ENCODE measurements around the gene ATP8B3.

The ATP8B3 gene

GRCh38 chr19:1796395-1797142 lies 15.5 kb downstream of the ATP8B3 start:
- no peak for DNase-seq (ENCODE audit: low read depth in 2 of 2)

DNA sequence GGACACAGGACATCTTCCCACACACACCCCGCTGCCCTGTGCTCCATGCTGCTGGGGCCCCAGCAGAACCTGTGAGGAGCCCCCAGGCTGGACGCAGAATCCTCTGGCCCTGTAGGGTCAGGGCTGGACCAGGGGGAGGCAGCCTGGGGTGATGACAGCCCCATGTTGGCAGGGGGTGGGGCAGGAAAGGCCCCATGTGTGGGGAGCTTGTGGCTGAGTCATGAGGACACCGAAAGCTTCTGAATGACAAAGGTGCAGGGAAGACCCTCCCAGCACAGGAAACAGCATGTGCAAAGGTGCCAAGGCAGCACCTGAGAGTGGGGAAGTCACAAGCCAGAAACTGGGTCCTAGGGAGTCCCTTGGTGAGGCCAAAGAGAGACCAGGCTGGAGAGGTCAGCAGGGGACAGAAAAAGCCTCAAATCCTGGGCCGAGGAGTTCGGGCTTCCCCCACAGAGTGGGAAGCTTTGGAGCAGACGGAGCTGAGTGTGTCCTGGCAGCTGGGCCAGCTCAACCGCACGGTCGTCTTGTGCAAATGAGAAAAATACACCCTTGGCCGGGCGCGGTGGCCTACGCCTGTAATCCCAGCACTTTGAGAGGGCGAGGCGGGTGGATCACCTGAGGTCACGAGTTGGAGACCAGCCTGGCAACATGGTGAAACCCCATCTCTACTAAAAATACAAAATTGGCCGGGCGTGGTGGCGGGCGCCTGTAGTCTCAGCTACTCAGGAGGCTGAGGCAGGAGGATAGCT lies 17.5 kb downstream of the ATP8B3 start:
- DNase-seq (ENCODE audit: low read depth in 2 of 2) = no peak

DNA sequence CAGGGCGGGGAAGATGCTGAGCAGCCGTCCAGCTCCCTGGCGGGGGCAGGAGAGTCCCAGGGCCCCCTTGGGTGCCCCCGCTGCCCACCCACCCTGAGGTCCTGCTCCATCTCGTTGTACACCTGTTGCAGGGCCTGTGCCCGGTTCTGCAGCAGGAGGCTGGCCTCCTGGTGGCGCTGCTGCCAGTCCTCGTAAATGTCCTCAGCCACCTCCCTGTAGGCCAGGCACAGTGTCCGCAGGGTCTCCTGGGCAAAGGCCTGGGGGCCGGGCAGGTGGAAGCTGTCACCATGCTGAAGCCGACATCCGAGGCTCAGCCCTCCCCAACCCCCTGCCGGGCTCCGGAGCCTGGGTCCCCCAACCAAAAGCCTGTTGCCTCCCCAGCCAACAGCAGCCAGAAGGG lies 20.2 kb downstream of the ATP8B3 start:
- DNase-seq (ENCODE audit: low read depth in 2 of 2) = no peak

GRCh38 chr19:1790054-1790792 lies 21.9 kb downstream of the ATP8B3 start:
- DNase-seq (ENCODE audit: low read depth in 2 of 2) = no peak

DNA sequence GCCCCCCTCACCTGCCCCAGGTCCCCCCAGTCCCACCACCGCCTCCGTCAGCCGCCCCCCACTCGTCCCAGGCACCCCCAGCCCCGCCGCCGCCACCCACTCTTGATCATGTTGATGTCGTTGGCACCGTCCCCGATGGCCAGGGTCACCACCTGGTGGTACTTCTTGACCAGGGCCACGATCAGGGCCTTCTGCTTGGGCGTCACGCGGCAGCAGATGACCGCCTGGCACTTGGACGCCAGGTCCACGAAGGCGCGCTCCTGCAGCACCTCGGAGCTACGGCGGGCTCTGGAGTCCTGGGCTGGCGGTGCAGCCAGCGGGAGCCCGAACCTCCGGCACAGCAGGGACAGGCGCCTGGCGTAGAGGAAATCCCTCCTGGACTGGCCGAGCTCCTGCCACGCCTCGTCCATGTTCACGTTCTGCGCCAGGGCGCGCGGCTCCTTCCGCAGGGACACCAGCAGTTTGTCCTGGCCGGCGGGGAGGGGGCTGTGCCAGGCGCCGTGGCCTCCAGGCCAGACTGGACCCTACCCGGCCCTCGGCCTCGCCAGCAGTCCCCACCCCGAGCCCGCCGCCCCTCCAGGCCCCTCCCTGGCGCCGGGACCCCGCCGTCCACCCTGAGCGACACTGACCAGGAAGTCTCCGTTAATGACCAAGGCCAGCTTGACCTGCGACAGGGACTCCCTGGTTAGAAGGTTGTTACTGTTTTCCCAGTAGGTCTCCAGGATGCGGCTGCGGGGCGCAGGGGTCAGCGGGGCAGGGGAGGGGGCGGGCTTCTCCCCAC lies 22.6 kb downstream of the ATP8B3 start:
- DNase-seq (ENCODE audit: low read depth in 2 of 2) = no peak

GRCh38 chr19:1787116-1787515 lies 25.0 kb downstream of the ATP8B3 start:
- DNase-seq (ENCODE audit: low read depth in 2 of 2) = no peak

GRCh38 chr19:1786668-1787067 lies 25.4 kb downstream of the ATP8B3 start:
- DNase-seq (ENCODE audit: low read depth in 2 of 2) = no peak

DNA sequence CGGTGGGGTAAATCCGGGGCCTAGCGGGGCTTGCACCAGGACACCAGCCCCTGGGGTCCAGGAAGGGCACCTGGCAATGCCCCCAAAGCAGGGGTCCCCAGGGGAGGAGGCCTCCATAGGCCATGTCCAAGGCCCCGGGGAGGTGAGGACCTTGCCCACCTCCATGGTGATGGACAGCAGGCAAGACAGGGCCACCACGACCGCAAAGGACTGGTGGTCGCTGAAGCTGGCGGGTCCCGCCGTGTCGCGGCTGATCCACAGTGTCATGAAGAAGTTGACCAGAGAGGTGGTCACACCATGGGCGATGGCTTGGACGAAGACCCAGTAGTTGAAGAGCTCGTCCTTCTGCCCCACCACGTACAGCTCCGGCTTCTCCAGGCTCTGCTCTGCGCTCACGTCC lies 26.8 kb downstream of the ATP8B3 start:
- DNase-seq (ENCODE audit: low read depth in 2 of 2) = no peak

GRCh38 chr19:1783874-1784273 lies 28.2 kb downstream of the ATP8B3 start:
- no peak for DNase-seq (ENCODE audit: low read depth in 2 of 2)

GRCh38 chr19:1783354-1783753 lies 28.7 kb downstream of the ATP8B3 start:
- no peak for DNase-seq (ENCODE audit: low read depth in 2 of 2)

DNA sequence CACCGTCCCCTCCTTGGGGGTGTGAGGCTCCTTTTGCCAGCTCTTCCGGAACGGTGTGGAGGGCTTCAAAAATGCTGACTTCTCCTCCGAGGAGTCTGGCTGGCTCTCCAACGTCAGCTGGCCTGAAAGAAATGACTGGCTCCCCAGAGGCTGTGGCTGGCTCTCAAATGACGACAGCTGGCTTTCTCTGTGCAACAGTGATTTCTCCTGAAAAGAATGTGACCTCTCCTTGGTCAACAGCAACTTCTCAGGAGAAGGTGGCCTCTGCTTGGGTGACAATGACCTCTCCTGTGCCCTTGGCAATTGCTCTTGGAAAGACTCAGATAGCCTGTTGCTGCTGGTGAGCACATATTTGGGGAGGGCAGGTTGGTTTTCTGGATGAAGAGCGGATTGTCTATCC lies 29.6 kb downstream of the ATP8B3 start:
- no peak for DNase-seq (ENCODE audit: low read depth in 2 of 2)

DNA sequence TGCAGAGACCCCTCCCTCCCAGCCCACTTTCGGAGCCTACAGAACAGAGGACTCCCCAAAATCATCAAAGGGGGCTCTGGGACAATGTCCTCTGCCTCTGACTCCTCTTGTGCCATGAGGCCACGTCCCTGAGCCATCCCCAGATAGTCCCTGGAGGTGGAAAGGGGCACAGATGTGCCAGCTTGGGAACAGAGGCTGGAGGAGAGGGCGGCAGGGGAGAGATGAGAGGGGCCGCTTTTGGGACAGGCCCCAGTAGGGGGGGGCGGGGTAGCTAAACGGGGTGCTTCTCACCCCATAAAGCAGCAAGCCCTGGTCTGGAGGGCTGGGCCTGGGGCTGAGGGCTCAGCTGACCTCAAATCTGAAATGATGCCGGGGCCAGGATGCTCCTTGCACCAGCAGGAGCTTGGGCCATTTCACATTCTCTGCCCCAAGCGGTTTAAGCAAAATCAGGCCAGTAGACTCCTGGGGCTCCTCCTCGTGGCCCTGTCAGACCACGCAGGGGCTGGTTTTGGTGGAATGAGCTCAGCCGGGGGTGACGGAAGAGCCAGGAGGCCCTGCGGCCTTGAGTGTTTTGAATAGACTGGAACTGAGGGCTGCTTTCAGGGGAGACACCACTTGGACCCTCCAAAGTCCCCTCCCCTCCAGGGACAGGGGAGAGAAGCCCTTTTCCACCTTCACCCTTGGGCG lies 31.7 kb downstream of the ATP8B3 start:
- no peak for DNase-seq (ENCODE audit: low read depth in 2 of 2)

GRCh38 chr19:1779574-1779973 lies 32.5 kb downstream of the ATP8B3 start:
- no peak for DNase-seq (ENCODE audit: low read depth in 2 of 2)

GRCh38 chr19:1777149-1777548 lies 34.9 kb downstream of the ATP8B3 start:
- DNase-seq (ENCODE audit: low read depth in 2 of 2) = no peak

GRCh38 chr19:1776606-1777147 lies 35.4 kb downstream of the ATP8B3 start:
- no peak for DNase-seq (ENCODE audit: low read depth in 2 of 2)

DNA sequence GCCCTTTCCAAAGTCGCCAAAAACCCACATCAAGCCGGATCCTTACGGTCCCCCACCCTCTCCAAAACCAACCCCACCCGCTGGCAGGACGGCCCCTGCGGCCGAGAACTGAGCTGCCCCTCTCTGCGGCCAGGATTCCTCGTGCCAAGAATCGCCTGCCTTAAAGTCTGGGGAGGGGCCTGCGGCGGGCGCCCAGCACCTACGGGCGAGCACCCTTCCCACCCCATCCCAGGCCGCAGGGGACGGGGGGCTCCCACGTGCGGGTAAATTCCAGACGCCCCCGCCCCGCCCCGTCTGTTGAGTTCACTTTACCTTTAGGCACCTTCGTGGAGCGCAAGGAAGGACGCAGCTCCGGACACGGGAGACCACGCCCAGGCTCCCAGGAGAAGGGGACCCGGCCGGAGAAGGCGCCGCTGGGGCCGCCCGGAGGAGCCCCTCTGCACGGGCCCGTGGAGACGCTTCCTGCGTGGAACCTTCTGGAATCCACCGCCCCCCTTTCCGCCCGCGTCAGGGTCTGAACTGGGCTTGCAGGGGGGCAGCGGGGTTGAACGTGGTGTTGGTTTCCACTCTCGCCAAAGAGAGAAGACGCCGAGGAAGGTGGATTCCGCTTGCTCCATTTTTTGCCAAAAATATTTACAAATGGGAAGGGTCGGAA lies 36.0 kb downstream of the ATP8B3 start:
- no peak for DNase-seq (ENCODE audit: low read depth in 2 of 2)

- DNase-seq (ENCODE audit: low read depth in 2 of 2) = no peak
Observed at GRCh38 chr19:1774989-1775772, 36.9 kb downstream of the ATP8B3 start.

DNA sequence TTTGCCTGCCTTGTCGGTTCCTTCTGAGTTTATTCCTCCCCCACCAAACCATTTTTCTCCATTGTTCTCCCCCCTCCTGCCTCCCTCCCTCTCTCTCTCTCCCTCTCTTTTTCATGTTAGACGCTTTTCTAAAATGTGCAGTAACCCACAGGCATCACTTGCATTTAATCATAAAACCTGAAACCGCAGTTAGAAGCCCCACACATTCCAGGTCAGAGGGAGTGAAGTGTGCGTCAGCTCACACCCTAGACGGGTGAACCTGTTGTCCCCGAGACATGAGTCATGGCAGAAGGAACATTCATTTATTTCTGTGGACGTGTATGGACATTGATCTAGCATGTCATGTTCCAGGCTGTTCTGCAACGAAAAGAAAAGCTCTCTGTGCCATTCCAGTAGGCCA lies 38.9 kb downstream of the ATP8B3 start:
- no peak for DNase-seq (ENCODE audit: low read depth in 2 of 2)

DNA sequence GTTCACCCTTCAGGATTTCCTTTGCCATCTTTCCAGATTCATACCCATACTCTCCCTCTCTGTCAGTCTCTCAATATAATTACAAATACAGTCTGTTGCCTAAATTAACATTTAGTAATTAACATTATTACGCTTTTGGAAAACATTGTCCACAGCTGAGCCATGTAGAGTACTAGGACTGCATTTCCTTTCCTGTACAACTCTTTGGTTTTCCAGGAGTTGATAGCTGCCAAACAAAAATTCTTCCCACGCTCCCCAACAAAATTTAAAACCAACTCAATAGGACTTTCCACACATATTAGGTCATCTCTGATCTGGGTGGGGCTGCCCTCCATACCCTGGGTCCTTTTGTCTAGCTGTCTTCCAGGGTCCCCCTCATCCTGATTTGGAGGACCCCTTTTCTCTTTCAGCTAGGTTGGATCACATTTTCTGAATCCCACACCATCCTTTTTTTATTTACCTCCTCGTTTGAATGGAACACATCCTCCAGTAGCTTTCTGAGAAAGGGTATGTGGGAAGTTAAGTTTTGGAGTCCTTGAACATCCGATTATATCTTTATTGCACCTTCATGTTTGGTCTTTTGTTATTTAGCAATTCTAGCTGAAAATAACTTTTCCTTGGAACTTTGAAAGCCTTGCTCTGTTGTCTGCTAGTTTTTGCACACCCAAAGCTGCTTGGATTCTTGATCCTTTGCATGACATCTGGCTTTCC lies 41.1 kb downstream of the ATP8B3 start:
- no peak for DNase-seq (ENCODE audit: low read depth in 2 of 2)
